GM18907 (cell line): Measurements from ENCODE around the gene HTR5A.

Source experiments
- ATAC-seq: cut with Tn5 transposase; IDR thresholded peaks from one replicate; pipeline ENCODE4 v1.9.1; 2021; ENCODE audit warnings: mild to moderate bottlenecking, moderate library complexity; ENCODE audit not compliant: unreplicated experiment

HTR5A gene

GRCh38 chr7:155136619-155137243, 66.6 kb downstream of the HTR5A start:
- ATAC-seq = no peak
